WTC11 (cell line): Measurements from ENCODE around the gene RSPO3. TPM values are rescaled to one million over a fixed set of nuclear protein-coding genes. Genes with fewer than 3 reads are reported as not detected.

Experiments used
- ATAC-seq: fragments of 200-7000 bp; cut with Tn5 transposase; 2 replicates; pipeline ENCODE4 v1.10.0; 2021; ENCODE audit warnings: mild to moderate bottlenecking, moderate library complexity
- CTCF ChIA-PET: fragments of 300-600 bp; sonication (Branson Sonifier 250); formaldehyde crosslinking; loops from one replicate; lab custom pipeline; 2021; ENCODE audit warnings: antibody characterized with exemption; lab: Charles Lee
- POLR2A ChIA-PET: fragments of 350-600 bp; sonication (Branson Sonifier 250); formaldehyde crosslinking; loops from one replicate; lab custom pipeline; 2021; ENCODE audit warnings: antibody characterized with exemption; lab: Charles Lee
- DNase-seq: peaks from one replicate; pipeline ENCODE4 v3.0.0; 2021; ENCODE audit warnings: low spot score
- H3K27ac Mint-ChIP-seq: 2 replicates; pipeline ENCODE4 v1.8.0; 2021; ENCODE audit warnings: mixed read lengths
- H3K27me3 Mint-ChIP-seq: 2 replicates; pipeline ENCODE4 v1.8.0; 2021; ENCODE audit warnings: low read depth, mild to moderate bottlenecking, moderate library complexity, mixed read lengths
- H3K36me3 Mint-ChIP-seq: 2 replicates; pipeline ENCODE4 v1.8.0; 2021; ENCODE audit warnings: mixed read lengths
- H3K4me1 Mint-ChIP-seq: 2 replicates; pipeline ENCODE4 v1.8.0; 2022; ENCODE audit warnings: mixed read lengths
- H3K4me3 Mint-ChIP-seq: 2 replicates; pipeline ENCODE4 v1.8.0; 2021; ENCODE audit warnings: mild to moderate bottlenecking, moderate library complexity, mixed read lengths
- H3K9me3 Mint-ChIP-seq: 2 replicates; pipeline ENCODE4 v1.8.0; 2021; ENCODE audit warnings: mixed read lengths
- CBFB ChIP-seq: sonication (generic); formaldehyde crosslinking; IDR thresholded peaks from 2 replicates; pipeline ENCODE4 v1.8.1; 2022; ENCODE audit warnings: mild to moderate bottlenecking, low read depth, missing genetic modification reagents
- CDX4 ChIP-seq: fragments of 250-450 bp; sonication (Bioruptor Pico); IDR thresholded peaks from 2 replicates; pipeline ENCODE4 v1.9.0; 2021; ENCODE audit warnings: moderate library complexity, mild to moderate bottlenecking, inconsistent platforms, borderline replicate concordance
- CREM ChIP-seq: sonication (generic); formaldehyde crosslinking; IDR thresholded peaks from 2 replicates; pipeline ENCODE4 v1.8.1; 2022; ENCODE audit warnings: mild to moderate bottlenecking, missing genetic modification reagents, moderate library complexity
- CTCF ChIP-seq: fragments of 200-600 bp; IDR thresholded peaks from 2 replicates; pipeline ENCODE4 v1.8.0; 2022; ENCODE audit warnings: antibody characterized with exemption
- E2F1 ChIP-seq: sonication (generic); formaldehyde crosslinking; IDR thresholded peaks from 2 replicates; pipeline ENCODE4 v1.8.0; 2022; ENCODE audit warnings: mild to moderate bottlenecking, missing genetic modification reagents
- E2F4 ChIP-seq: sonication (generic); formaldehyde crosslinking; IDR thresholded peaks from 2 replicates; pipeline ENCODE4 v1.8.1; 2022; ENCODE audit warnings: low read depth, mild to moderate bottlenecking, moderate library complexity, missing genetic modification reagents, borderline replicate concordance
- EMX1 ChIP-seq: fragments of 250-450 bp; sonication (Bioruptor Pico); IDR thresholded peaks from 2 replicates; pipeline ENCODE4 v1.8.0; 2021; ENCODE audit warnings: mild to moderate bottlenecking
- GABPB1 ChIP-seq: sonication (generic); formaldehyde crosslinking; IDR thresholded peaks from 2 replicates; pipeline ENCODE4 v1.8.1; 2023; ENCODE audit warnings: mild to moderate bottlenecking, missing genetic modification reagents
- GRHL2 ChIP-seq: fragments of 250-450 bp; sonication (Bioruptor Pico); IDR thresholded peaks from 2 replicates; pipeline ENCODE4 v1.8.0; 2022; ENCODE audit warnings: mild to moderate bottlenecking, moderate library complexity; ENCODE audit not compliant: insufficient replicate concordance, severe bottlenecking
- NFE2L1 ChIP-seq: sonication (generic); formaldehyde crosslinking; IDR thresholded peaks from 2 replicates; pipeline ENCODE4 v1.8.1; 2023; ENCODE audit warnings: missing genetic modification reagents
- OVOL2 ChIP-seq: fragments of 250-450 bp; sonication (Bioruptor Pico); IDR thresholded peaks from 2 replicates; pipeline ENCODE4 v1.9.0; 2021; ENCODE audit warnings: mild to moderate bottlenecking, borderline replicate concordance
- RORB ChIP-seq: fragments of 250-450 bp; sonication (Bioruptor Pico); IDR thresholded peaks from 2 replicates; pipeline ENCODE4 v1.9.0; 2021; ENCODE audit warnings: mild to moderate bottlenecking
- SOX15 ChIP-seq: fragments of 250-450 bp; sonication (Bioruptor Pico); IDR thresholded peaks from 2 replicates; pipeline ENCODE4 v1.9.0; 2021; ENCODE audit warnings: mild to moderate bottlenecking
- TEAD4 ChIP-seq: sonication (generic); formaldehyde crosslinking; IDR thresholded peaks from 2 replicates; pipeline ENCODE4 v1.8.0; 2022; ENCODE audit warnings: mild to moderate bottlenecking, missing genetic modification reagents
- ZNF423 ChIP-seq: fragments of 250-450 bp; sonication (Bioruptor Pico); IDR thresholded peaks from 2 replicates; pipeline ENCODE4 v2.1.2; 2022; ENCODE audit warnings: mild to moderate bottlenecking, moderate library complexity
- total RNA-seq: library from RNA; stranded (reverse); gene quantifications from 3 replicates; pipeline ENCODE4 v1.2.3, GENCODE V29; 2021
- TF ChIP-seq, protein P1 (sequence below): sonication (generic); formaldehyde crosslinking; IDR thresholded peaks from 2 replicates; pipeline ENCODE4 v1.8.0; 2022; ENCODE audit warnings: missing genetic modification reagents
- TF ChIP-seq, protein P2 (sequence below): sonication (generic); formaldehyde crosslinking; conservative IDR thresholded peaks from 2 replicates; pipeline ENCODE4 v1.8.1; 2022; ENCODE audit warnings: mild to moderate bottlenecking, missing genetic modification reagents
- TF ChIP-seq, protein P3 (sequence below): fragments of 250-450 bp; sonication (Bioruptor Pico); IDR thresholded peaks from 2 replicates; pipeline ENCODE4 v1.9.0; 2021; ENCODE audit warnings: mild to moderate bottlenecking

The RSPO3 gene
- total RNA-seq, 1 experiment from 2014 or later: not detected

GRCh38 chr6:127199470-127199869, 81.0 kb downstream of the RSPO3 start:
- TF ChIP-seq TEAD4 (CRISPR knock-in tag): no peak
- CTCF ChIA-PET: no interaction called here
- H3K4me1 Mint-ChIP-seq: no peaks in the 10 kb centered on the region
- H3K4me3 Mint-ChIP-seq: no peak overlapping the region
- H3K36me3 Mint-ChIP-seq: no peaks in the 10 kb centered on the region
- H3K27me3 Mint-ChIP-seq: no peaks in the 10 kb centered on the region
- no peak for ATAC-seq
- H3K27ac Mint-ChIP-seq: no peak overlapping the region
- POLR2A ChIA-PET: no interaction called here
- H3K9me3 Mint-ChIP-seq: no peaks in the 10 kb centered on the region
- no peak for DNase-seq

DNA sequence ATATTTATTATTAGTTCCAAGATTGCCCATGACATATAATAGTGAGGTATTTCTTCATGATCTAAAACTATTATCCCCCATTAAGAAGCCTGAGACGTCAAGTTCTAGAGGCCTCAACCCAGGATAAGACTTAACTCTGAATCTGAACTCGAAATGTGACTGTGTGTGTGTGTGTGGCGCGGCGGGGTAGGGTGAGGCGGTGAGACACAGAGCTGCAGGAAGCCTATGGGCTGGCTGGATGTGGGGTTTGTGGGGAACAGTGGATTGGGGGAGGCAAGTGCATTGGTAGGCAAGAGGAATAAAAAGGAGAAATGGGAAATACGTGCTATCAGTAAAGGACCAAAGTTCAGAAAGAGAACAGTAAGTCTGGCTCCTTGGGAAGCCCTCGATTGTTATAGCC, 81.6 kb downstream of the RSPO3 start:
- DNase-seq: no peak
- Mint-ChIP-seq H3K4me3 (no peak overlapping the region), H3K27me3 (no peaks in the 10 kb centered on the region), H3K36me3 (no peaks in the 10 kb centered on the region), H3K27ac (no peak overlapping the region), H3K4me1 (no peaks in the 10 kb centered on the region), H3K9me3 (no peaks in the 10 kb centered on the region)
- ATAC-seq: peak; percentile 51; the same call in 1 of the 2 replicates
- POLR2A ChIA-PET: no interaction called here
- TF ChIP-seq ZNF423 (CRISPR knock-in tag): no peak
- TF ChIP-seq CDX4: no peak
- TF ChIP-seq, protein P1, sequence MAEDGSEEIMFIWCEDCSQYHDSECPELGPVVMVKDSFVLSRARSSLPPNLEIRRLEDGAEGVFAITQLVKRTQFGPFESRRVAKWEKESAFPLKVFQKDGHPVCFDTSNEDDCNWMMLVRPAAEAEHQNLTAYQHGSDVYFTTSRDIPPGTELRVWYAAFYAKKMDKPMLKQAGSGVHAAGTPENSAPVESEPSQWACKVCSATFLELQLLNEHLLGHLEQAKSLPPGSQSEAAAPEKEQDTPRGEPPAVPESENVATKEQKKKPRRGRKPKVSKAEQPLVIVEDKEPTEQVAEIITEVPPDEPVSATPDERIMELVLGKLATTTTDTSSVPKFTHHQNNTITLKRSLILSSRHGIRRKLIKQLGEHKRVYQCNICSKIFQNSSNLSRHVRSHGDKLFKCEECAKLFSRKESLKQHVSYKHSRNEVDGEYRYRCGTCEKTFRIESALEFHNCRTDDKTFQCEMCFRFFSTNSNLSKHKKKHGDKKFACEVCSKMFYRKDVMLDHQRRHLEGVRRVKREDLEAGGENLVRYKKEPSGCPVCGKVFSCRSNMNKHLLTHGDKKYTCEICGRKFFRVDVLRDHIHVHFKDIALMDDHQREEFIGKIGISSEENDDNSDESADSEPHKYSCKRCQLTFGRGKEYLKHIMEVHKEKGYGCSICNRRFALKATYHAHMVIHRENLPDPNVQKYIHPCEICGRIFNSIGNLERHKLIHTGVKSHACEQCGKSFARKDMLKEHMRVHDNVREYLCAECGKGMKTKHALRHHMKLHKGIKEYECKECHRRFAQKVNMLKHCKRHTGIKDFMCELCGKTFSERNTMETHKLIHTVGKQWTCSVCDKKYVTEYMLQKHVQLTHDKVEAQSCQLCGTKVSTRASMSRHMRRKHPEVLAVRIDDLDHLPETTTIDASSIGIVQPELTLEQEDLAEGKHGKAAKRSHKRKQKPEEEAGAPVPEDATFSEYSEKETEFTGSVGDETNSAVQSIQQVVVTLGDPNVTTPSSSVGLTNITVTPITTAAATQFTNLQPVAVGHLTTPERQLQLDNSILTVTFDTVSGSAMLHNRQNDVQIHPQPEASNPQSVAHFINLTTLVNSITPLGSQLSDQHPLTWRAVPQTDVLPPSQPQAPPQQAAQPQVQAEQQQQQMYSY: no peak
- TF ChIP-seq CREM (CRISPR knock-in tag): no peak
- no peak for TF ChIP-seq GRHL2 (CRISPR knock-in tag)
- TF ChIP-seq NFE2L1: no peak
- TF ChIP-seq E2F4: no peak
- TF ChIP-seq, protein P2, sequence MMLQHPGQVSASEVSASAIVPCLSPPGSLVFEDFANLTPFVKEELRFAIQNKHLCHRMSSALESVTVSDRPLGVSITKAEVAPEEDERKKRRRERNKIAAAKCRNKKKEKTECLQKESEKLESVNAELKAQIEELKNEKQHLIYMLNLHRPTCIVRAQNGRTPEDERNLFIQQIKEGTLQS (CRISPR knock-in tag): no peak
- no peak for TF ChIP-seq EMX1 (CRISPR knock-in tag)
- no peak for TF ChIP-seq E2F1
- TF ChIP-seq RORB (CRISPR knock-in tag): no peak
- CTCF ChIA-PET: interaction anchor here (1.6 kb wide), 1 partner anchor 14 kb away, joined by 5 read pairs; no protein-coding TSS in a partner anchor

DNA sequence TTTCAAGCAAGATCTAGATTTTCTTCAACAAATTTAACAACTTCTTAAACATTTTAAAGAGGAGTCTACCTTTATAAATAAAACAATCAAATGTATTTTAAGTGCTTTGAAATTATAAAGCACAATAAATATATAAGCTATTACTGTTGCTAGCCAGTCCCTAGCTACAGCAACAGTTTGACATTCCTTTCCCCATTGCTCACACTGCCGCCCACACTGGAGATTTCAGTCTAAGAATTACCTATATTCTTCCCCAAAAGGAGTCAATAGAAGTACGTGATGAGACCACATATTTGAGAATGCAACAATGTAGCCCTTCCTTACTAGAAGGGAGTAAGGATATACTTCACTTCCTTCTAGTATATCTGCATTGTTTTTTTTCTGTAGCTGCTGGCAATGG, 82.8 kb downstream of the RSPO3 start:
- ChIA-PET POLR2A (no interaction called here), CTCF (interaction anchor here (0.7 to 1.6 kb wide), 3 partner anchors 11 to 65 kb away, joined by 3 to 5 read pairs (median 4); partner anchors contain the start of gene RNF146)
- ATAC-seq (no peak), DNase-seq (no peak)
- Mint-ChIP-seq H3K4me1 (no peaks in the 10 kb centered on the region), H3K27ac (no peak overlapping the region), H3K36me3 (no peaks in the 10 kb centered on the region), H3K9me3 (no peaks in the 10 kb centered on the region), H3K27me3 (no peaks in the 10 kb centered on the region), H3K4me3 (no peak overlapping the region)
- no peak for TF ChIP-seq OVOL2
- no peak for TF ChIP-seq CTCF
- TF ChIP-seq E2F1: no peak
- TF ChIP-seq SOX15 (CRISPR knock-in tag): no peak
- TF ChIP-seq, protein P3, sequence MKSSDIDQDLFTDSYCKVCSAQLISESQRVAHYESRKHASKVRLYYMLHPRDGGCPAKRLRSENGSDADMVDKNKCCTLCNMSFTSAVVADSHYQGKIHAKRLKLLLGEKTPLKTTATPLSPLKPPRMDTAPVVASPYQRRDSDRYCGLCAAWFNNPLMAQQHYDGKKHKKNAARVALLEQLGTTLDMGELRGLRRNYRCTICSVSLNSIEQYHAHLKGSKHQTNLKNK: no peak
- TF ChIP-seq, protein P1: no peak
- no peak for TF ChIP-seq RORB (CRISPR knock-in tag)
- TF ChIP-seq GABPB1 (CRISPR knock-in tag): no peak
- TF ChIP-seq CBFB (CRISPR knock-in tag): no peak
